ENCODE results near the gene SCFD2. TPM values are rescaled to one million over a fixed set of nuclear protein-coding genes. Genes with fewer than 3 reads are reported as not detected.

The SCFD2 gene
- total RNA-seq, 1 donor from 2014 or later, result 22.8 TPM

DNA sequence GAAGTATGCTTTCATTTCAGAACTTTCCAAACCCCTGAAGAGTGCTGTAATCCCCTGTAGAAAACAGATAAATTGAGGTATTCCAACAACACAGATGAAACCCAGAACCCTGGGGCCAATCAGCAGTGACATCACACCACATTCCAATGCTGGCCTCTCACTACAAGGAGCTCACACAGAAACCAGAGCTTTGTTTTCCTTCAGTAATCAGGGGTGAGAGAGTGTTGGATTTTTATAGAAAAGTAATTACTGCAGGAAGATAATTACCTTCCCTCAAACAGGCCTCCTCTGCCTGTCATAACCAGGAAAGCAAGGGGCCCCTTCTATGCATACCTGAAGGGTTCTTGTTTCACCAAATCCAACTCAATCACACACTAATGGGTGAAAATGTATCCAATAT, 246.2 kb downstream of the SCFD2 start:
- DNase-seq (ENCODE audit: low spot score in 2 of 2), result no peak
- Histone ChIP-seq H3K4me1 (peaks cover 0 to 10% of the 10 kb centered on the region in 2 donors), H3K27me3 (no peaks in the 10 kb centered on the region), H3K27ac (peak overlapping the region in 1 of 2 donors; percentile 13), H3K4me3 (no peak overlapping the region), H3K9me3 (no peaks in the 10 kb centered on the region), H3K36me3 (no peaks in the 10 kb centered on the region)
- intact Hi-C loops (cut with DNase I), result no loop called here
- TF ChIP-seq, protein P1, sequence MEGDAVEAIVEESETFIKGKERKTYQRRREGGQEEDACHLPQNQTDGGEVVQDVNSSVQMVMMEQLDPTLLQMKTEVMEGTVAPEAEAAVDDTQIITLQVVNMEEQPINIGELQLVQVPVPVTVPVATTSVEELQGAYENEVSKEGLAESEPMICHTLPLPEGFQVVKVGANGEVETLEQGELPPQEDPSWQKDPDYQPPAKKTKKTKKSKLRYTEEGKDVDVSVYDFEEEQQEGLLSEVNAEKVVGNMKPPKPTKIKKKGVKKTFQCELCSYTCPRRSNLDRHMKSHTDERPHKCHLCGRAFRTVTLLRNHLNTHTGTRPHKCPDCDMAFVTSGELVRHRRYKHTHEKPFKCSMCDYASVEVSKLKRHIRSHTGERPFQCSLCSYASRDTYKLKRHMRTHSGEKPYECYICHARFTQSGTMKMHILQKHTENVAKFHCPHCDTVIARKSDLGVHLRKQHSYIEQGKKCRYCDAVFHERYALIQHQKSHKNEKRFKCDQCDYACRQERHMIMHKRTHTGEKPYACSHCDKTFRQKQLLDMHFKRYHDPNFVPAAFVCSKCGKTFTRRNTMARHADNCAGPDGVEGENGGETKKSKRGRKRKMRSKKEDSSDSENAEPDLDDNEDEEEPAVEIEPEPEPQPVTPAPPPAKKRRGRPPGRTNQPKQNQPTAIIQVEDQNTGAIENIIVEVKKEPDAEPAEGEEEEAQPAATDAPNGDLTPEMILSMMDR (IDR thresholded peaks at IDR 0.05), result no peak

DNA sequence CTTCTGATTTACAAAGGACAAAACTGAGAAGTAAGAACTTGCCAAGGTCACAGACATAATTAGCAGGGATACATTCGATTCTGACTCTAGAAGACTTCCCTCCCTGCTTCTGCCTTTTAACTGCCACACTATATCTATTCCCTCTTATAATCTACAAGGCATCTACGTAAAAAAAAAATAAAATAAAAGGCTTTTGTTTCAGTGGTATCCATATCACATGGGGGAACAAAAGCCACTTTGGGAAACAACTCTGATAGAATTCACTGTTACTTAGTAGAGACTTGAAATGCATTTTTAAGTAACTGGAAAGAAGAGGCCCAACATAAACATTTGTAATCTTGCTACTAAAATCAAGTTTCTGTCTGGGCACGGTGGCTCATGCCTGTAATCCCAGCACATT, 247.2 kb downstream of the SCFD2 start:
- Histone ChIP-seq H3K9me3 (no peaks in the 10 kb centered on the region), H3K36me3 (no peaks in the 10 kb centered on the region), H3K27ac (no peak overlapping the region), H3K4me1 (peaks cover 0 to 10% of the 10 kb centered on the region in 2 donors), H3K27me3 (no peaks in the 10 kb centered on the region), H3K4me3 (no peak overlapping the region)
- no peak for DNase-seq (ENCODE audit: low spot score in 2 of 2)
- TF ChIP-seq, protein P1 (IDR thresholded peaks at IDR 0.05), result no peak
- intact Hi-C loops (cut with DNase I), result no loop called here

DNA sequence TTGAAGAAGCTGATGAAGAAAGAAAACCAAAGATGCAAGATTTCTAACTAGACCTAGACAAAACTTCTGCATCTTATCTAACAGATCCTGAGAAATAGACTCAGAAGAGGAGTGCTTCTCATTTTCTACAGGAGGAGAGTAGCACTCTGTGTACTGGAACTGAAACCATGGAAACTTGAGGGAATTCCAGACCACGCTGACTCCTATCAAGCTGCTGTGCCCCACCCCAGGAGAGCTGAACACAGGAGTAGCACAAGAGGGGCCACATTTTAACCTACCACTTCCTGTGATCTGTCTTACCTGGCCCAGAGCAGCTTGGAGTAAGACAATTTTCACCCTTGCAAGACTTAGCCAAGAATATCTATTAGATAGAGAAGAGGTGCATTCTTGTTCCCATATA, 248.9 kb downstream of the SCFD2 start:
- TF ChIP-seq, protein P1 (IDR thresholded peaks at IDR 0.05), result no peak
- H3K9me3 ChIP-seq, result no peaks in the 10 kb centered on the region
- no peaks in the 10 kb centered on the region for H3K27me3 ChIP-seq
- peaks cover 0 to 11% of the 10 kb centered on the region in 2 donors for H3K4me1 ChIP-seq
- intact Hi-C loops (cut with DNase I), result no loop called here
- no peak overlapping the region for H3K4me3 ChIP-seq
- H3K27ac ChIP-seq, result peak overlapping the region in 1 of 2 donors; percentile 8
- no peaks in the 10 kb centered on the region for H3K36me3 ChIP-seq
- DNase-seq (ENCODE audit: low spot score in 2 of 2), result no peak

DNA sequence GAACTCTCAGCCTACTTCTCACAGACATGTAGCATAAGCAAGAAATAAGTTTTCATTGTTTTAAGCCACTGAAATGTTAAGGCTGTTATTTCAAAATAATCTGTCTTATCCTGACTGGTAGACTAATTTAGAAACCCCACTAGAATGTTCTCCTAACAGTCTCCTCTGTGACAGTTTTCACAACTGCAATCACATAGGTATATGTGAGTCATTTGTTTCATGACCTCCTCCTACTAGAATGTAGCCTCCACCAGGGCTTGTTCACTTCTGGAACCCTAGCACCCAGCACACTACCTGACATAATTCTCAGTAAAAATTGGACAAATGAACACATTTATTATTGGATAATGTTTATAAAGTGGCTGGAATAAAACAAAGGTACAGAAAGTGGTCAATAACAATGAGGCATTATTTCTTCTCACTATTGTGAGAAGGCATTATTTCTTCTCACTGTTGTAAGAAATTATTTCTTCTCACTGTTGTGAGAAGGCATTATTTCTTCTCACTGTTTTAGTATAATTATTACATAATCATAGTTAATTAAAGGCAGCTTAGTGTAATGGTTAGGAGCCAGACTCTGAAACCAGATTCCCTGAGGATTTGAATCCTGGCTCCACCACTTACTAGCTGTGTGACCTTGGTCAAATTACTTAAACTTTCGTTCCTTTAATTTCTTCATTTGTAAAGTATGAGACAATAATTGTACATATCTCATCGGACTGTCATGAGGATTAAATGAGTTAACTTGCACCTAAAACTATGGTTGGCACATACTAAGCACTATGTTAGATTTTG, 252.2 kb downstream of the SCFD2 start:
- no peak overlapping the region for H3K4me3 ChIP-seq
- DNase-seq (ENCODE audit: low spot score in 2 of 2), result no peak
- H3K9me3 ChIP-seq, result no peaks in the 10 kb centered on the region
- H3K4me1 ChIP-seq, result peaks cover 0 to 4% of the 10 kb centered on the region in 2 donors
- intact Hi-C loops (cut with DNase I), result no loop called here
- TF ChIP-seq, protein P1 (IDR thresholded peaks at IDR 0.05), result no peak
- H3K36me3 ChIP-seq, result no peaks in the 10 kb centered on the region
- no peaks in the 10 kb centered on the region for H3K27me3 ChIP-seq
- H3K27ac ChIP-seq, result peak overlapping the region; percentile 10 to 39

DNA sequence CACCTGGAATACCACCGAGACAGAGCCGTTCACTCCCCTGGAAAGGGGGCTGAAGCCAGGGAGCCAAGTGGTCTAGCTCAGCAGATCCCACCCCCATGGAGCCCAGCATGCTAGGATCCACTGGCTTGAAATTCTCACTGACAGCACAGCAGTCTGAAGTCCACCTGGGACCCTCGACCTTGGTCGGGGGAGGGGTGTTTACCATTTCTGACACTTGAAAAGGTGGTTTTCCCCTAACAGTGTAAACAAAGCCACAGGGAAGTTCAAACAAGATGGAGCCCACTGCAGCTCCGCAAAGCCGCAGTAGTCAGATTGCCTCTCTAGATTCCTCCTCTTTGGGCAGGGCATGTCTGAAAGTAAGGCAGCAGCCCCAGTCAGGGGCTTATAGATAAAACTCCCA, 260.5 kb downstream of the SCFD2 start:
- intact Hi-C loops (cut with DNase I), result no loop called here
- no peaks in the 10 kb centered on the region for H3K27me3 ChIP-seq
- H3K27ac ChIP-seq, result no peak overlapping the region
- H3K36me3 ChIP-seq, result no peaks in the 10 kb centered on the region
- no peak overlapping the region for H3K4me3 ChIP-seq
- TF ChIP-seq, protein P1 (IDR thresholded peaks at IDR 0.05), result no peak
- DNase-seq (ENCODE audit: low spot score in 2 of 2), result no peak
- peaks cover 5 to 13% of the 10 kb centered on the region in 2 donors for H3K4me1 ChIP-seq
- H3K9me3 ChIP-seq, result no peaks in the 10 kb centered on the region
